Tibial artery (tissue), 4 donors: ENCODE data around the gene H3-3A.

ENCODE experiments used
- DNase-seq, 2 donors: peaks; one replicate each; pipeline ENCODE4 v3.0.0-alpha.2; 2019
- H3K27ac ChIP-seq, 2 donors: fragments of 200-600 bp; sonication (generic) in 1 of 2; 1 replicate in 1 of 2; 2 replicates in 1 of 2; pipeline ENCODE4 v1.5.1; 2018 to 2019; ENCODE audit warnings: mild to moderate bottlenecking in 1 of 2
- H3K27me3 ChIP-seq, 2 donors: fragments of 200-600 bp; sonication (generic) in 1 of 2; one replicate each; pipeline versions ENCODE4 v1.5.1 to v1.6.0; 2016 to 2019
- H3K36me3 ChIP-seq, 3 donors: fragments of 200-600 bp; sonication (generic) in 2 of 3; one replicate each; pipeline ENCODE4 v1.5.1; 2016 to 2019; ENCODE audit warnings: mild to moderate bottlenecking in 2 of 3
- H3K4me1 ChIP-seq, 4 donors: fragments of 200-600 bp; sonication (generic) in 2 of 4; 1 replicate in 3 of 4; 2 replicates in 1 of 4; pipeline ENCODE4 v1.5.1; 2016 to 2019
- H3K4me3 ChIP-seq, 2 donors: fragments of 200-600 bp; sonication (generic) in 1 of 2; 1 replicate in 1 of 2; 2 replicates in 1 of 2; pipeline ENCODE4 v1.5.1; 2018 to 2019; ENCODE audit warnings: mild to moderate bottlenecking in 2 of 2
- H3K9me3 ChIP-seq, 3 donors: fragments of 200-600 bp; sonication (generic) in 1 of 3; one replicate each; pipeline ENCODE4 v1.5.1; 2016 to 2019
- CTCF ChIP-seq, 2 experiments: fragments of 200-600 bp in 1 of 2; fragments of 450-650 bp in 1 of 2; IDR thresholded peaks; one replicate each; pipeline ENCODE4 v1.5.1; 2017 to 2019; ENCODE audit warnings: antibody characterized with exemption in 2 of 2, mild to moderate bottlenecking in 1 of 2, moderate library complexity in 1 of 2
- intact Hi-C: fragments of 100-400 bp; cut with DNase I; formaldehyde crosslinking; loops from one replicate; pipeline ENCODE4 v1.15.0; 2023; ENCODE audit warnings: low total_unique reads

Gene H3-3A

GRCh38 chr1:226112626-226113025 is 50.1 kb downstream of the H3-3A start:
- DNase-seq: no peak
- TF ChIP-seq CTCF (IDR thresholded peaks at IDR 0.05): no peak
- Histone ChIP-seq H3K4me3 (no peak overlapping the region), H3K36me3 (no peaks in the 10 kb centered on the region), H3K4me1 (peaks cover 0 to 30% (median 25%) of the 10 kb centered on the region in 4 donors), H3K27me3 (no peaks in the 10 kb centered on the region), H3K9me3 (no peaks in the 10 kb centered on the region), H3K27ac (peak overlapping the region in 1 of 2 donors; percentile 97)
- intact Hi-C loops: no loop called here

GRCh38 chr1:226116673-226117072 is 54.2 kb downstream of the H3-3A start:
- no peaks in the 10 kb centered on the region for H3K9me3 ChIP-seq
- H3K27ac ChIP-seq: no peak overlapping the region
- no peaks in the 10 kb centered on the region for H3K36me3 ChIP-seq
- H3K4me3 ChIP-seq: no peak overlapping the region
- H3K27me3 ChIP-seq: no peaks in the 10 kb centered on the region
- intact Hi-C loops: no loop called here
- TF ChIP-seq CTCF (IDR thresholded peaks at IDR 0.05): no peak
- peaks cover 0 to 12% (median 9%) of the 10 kb centered on the region in 4 donors for H3K4me1 ChIP-seq
- DNase-seq: no peak

GRCh38 chr1:226117330-226117729 is 54.8 kb downstream of the H3-3A start:
- Histone ChIP-seq H3K9me3 (no peaks in the 10 kb centered on the region), H3K36me3 (no peaks in the 10 kb centered on the region), H3K4me3 (no peak overlapping the region), H3K27me3 (no peaks in the 10 kb centered on the region), H3K4me1 (peaks cover 0 to 10% (median 6%) of the 10 kb centered on the region in 4 donors), H3K27ac (no peak overlapping the region)
- intact Hi-C loops: no loop called here
- TF ChIP-seq CTCF (IDR thresholded peaks at IDR 0.05): no peak
- DNase-seq: no peak

GRCh38 chr1:226118357-226118756 is 55.8 kb downstream of the H3-3A start:
- DNase-seq: no peak
- no peak overlapping the region for H3K27ac ChIP-seq
- no peaks in the 10 kb centered on the region for H3K9me3 ChIP-seq
- H3K4me3 ChIP-seq: no peak overlapping the region
- no peaks in the 10 kb centered on the region for H3K36me3 ChIP-seq
- peaks cover 0 to 20% (median 10%) of the 10 kb centered on the region in 4 donors for H3K4me1 ChIP-seq
- intact Hi-C loops: no loop called here
- TF ChIP-seq CTCF (IDR thresholded peaks at IDR 0.05): no peak
- no peaks in the 10 kb centered on the region for H3K27me3 ChIP-seq

- no peak overlapping the region for H3K27ac ChIP-seq
- peaks cover 0 to 20% (median 10%) of the 10 kb centered on the region in 4 donors for H3K4me1 ChIP-seq
- no peaks in the 10 kb centered on the region for H3K27me3 ChIP-seq
- DNase-seq: no peak
- intact Hi-C loops: no loop called here
- H3K4me3 ChIP-seq: no peak overlapping the region
- no peak for TF ChIP-seq CTCF (IDR thresholded peaks at IDR 0.05)
- no peaks in the 10 kb centered on the region for H3K9me3 ChIP-seq
- no peaks in the 10 kb centered on the region for H3K36me3 ChIP-seq
These were observed 56.7 kb downstream of the H3-3A start for GRCh38 chr1:226119169-226119568.

GRCh38 chr1:226120398-226120797 is 57.9 kb downstream of the H3-3A start:
- H3K4me1 ChIP-seq: peaks cover 0 to 25% (median 10%) of the 10 kb centered on the region in 4 donors
- no peak overlapping the region for H3K4me3 ChIP-seq
- no peak for TF ChIP-seq CTCF (IDR thresholded peaks at IDR 0.05)
- intact Hi-C loops: loop anchor here (2.0 to 5.0 kb wide), 2 partner anchors 38 to 56 kb away; no protein-coding TSS in a partner anchor
- no peak overlapping the region for H3K27ac ChIP-seq
- H3K9me3 ChIP-seq: no peaks in the 10 kb centered on the region
- H3K36me3 ChIP-seq: no peaks in the 10 kb centered on the region
- DNase-seq: no peak
- H3K27me3 ChIP-seq: no peaks in the 10 kb centered on the region
